Stimulated activated CD4-positive, alpha-beta T cell treated with anti-CD3 and anti-CD28 coated beads, Interleukin-15, amount 100 ng/mL, for 48 hours (primary cell): Measurements from ENCODE around the gene SLAIN2.
A peak's percentile ranks its signal among the peaks of the same experiment; 100 is the strongest.
"Not testable (repeated sequence)": the region's sequence is repeated elsewhere in the genome, so short reads cannot be mapped to it uniquely, and the experiment has no call there.

Source experiments
- DNase-seq, 2 donors: peaks; one replicate each; pipeline ENCODE4 v3.0.0-alpha.2; 2020; ENCODE audit warnings: low read depth in 2 of 2

SLAIN2 gene

DNA sequence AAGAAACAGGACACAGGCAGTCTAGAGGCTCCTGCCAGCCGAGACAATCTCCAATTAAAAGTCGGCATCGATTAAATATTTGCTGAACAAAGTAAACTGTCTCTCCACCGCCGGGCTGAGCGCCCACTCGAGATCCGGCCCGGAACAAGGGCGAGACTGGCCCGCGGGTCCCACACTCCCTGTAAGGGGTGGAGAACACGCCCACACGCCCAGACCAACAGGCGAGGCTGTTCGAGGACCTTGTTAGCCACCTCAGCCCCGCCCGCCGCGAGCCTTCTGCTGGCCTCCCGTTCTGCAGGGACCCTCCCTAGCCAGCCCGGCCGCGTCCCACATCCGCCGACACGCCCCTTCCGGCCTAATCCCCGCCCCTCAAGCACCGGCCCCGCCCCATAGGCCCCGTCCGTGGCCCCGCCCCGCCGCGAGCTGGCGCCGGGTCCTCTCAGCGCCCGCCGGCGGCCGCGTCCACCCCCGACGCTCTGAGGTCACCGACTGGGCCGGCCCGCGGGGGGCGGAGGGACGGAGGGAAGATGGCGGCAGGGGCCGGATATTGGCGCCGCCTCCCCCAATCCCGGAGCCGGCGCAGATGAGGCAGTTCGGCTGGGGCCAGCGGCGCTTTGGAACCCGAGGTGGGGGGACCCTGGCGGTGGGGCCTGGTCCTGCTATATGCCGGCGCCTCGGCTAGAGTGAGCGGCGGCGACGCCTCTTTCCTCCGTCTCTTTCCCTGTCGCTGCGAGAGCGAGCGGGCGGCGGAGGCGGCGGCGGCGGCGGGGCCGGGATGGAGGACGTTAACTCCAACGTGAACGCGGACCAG lies at the start of gene SLAIN2:
Gene SLAIN2, plus strand, starts transcription at position 565 of the 811 bp plus-strand sequence. Its CDS starts 211 bp downstream, at position 776.
- DNase-seq = peak; percentile 95 to 97

DNA sequence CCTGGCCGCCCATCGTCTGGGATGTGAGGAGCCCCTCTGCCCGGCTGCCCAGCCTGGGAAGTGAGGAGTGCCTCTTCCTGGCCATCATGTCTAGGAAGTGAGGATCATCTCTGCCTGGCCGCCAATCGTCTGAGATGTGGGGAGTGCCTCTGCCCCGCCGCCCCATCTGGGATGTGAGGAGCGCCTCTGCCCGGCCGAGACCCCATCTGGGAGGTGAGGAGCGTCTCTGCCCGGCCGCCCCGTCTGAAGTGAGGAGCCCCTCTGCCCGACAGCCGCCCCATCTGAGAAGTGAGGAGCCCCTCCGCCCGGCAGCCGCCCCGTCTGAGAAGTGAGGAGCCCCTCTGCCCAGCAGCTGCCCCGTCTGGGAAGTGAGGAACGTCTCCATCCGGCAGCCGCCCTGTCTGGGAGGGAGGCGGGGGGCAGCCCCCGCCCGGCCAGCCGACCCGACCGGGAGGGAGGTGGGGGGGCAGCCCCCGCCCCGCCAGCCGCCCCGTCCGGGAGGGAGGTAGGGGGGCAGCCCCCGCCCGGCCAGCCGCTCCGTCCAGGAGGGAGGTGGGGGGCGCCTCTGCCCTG lies 49.0 kb upstream of the SLAIN2 start:
- not testable (repeated sequence) for DNase-seq

DNA sequence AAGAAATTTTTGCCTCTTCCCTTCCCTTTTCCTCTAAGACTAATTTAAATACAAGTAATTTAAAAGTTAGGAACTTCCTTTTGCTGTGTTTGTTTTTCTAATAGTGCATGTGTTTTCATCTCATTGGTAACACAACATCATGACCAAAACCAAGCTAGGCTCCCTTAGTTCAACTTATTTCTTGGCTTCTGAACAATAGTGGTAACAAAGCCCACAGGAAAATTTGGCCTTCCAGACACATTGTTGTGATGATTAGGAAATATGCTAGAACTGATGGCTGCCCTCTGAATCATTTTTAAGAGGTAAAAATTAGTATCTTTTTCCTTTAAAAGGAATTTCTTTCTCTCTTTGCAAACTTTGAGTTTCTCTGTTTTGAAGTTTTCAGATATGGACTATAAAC lies 46.2 kb upstream of the SLAIN2 start:
- no peak for DNase-seq

DNA sequence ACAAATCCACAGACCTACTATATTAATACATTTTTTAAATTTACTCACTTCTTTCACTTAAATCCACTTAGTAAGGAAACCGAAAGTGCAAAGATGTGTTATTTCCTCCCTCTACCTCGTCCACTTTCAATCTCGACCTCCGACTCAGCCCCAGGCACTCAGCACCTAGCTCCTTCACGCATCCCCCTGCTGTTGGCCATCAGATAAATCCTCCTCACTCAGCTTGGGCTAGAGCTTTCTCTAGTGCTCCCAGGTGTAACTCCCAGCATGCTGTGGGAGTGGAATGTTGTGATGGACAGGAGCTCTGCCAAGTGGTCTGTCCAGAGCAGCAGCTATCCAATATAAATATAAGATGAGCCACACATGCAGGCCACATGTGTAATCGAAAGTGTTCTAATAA lies 45.0 kb upstream of the SLAIN2 start:
- no peak for DNase-seq

DNA sequence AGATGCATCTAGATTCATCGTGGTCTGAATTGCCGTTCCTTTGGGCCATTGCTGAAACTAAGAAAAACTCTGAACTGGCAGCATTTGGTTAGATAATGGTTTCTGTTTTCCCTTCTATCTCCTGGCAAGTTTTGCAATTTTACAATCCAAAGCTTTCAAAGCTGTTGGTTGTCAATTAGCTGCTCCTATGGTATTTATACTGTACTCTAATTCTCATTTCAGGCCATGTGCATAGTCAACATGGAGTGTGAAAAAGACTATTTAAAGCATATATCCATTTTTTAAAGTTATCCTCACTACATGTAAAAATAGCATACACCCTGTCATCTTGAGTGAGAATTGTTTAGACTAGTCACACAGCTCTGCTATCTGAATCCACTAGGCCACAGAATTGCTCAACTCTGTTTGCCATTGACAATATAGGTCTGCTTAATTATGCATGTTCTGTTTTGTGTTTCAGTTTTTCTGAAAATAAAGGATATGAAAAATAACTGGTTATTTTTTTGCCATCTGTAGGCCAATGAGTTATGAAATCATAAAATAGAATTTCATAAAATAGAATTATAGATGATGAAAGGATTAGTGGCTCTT lies 44.0 kb upstream of the SLAIN2 start:
- no peak for DNase-seq

DNA sequence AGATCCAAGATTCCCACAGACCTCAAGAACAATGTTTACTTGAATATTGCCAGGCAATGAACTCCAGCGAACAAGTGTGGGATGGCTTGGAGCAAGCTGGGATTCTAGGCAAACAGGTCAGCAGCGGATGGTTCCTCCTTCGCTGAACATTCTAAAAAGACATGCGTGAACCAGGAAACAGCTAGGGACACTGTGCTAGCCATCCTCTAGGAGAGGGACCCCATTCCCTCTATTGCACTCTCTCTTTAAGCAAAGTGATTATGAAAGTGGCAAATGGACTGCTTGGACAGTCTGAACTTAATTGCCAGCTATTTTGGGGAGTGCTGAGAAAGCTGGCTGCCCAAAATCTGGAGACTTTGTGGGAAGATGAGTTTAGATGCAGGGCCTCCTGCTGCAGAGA lies 41.8 kb upstream of the SLAIN2 start:
- no peak for DNase-seq

DNA sequence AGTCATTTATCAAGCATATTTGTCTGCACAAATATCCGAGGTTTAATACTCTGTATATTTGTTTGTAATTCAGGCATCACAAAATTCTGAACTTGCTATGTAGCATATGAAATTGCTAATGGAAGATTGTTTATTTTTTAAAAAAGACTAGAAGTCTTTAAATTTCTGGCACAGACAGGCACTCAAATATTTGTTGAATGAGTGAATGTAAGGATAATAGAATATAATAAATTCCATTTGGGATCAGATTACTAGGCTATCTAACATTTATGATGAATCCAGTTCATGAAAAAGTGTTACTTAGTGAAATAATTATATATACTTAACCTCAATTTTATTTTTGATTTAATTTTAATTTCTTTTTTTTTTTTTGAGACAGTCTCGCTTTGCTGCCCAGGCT lies 41.3 kb upstream of the SLAIN2 start:
- no peak for DNase-seq

DNA sequence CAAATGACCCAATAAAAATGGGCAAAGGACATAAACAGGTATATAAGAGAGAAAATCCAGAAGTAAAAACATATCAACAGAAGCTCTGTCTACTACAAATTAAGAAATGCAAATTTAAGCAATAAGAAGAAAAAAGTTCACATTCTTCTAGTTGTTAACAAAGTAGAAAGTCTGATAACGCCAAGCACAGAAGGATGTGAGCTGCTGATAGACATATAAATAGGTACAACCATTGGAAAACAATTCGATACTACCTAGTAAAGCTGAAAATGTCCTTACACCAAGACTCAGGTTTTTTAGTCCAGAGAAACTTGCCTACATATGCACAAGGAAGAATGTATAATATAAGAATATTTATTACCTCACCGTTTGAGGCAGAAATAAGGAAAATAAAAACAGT lies 35.8 kb upstream of the SLAIN2 start:
- DNase-seq = no peak

DNA sequence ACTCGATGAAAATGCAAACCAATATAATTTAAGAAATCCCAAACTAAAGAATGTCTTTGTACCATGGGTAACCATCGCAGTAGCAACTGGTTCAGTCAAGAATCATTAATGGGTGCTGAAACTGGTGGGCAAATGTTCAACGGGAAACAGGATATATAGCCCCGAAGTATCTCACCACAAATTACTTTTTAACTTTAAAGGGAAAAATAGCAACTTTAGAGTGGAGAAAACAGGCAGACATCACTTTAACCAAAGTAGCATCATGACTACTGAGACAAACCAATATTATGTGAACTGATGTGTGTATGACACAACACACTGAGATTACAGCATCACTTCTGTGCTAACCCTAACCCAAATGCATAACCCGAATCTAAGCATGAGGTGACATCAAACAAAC lies 33.8 kb upstream of the SLAIN2 start:
- DNase-seq = no peak

DNA sequence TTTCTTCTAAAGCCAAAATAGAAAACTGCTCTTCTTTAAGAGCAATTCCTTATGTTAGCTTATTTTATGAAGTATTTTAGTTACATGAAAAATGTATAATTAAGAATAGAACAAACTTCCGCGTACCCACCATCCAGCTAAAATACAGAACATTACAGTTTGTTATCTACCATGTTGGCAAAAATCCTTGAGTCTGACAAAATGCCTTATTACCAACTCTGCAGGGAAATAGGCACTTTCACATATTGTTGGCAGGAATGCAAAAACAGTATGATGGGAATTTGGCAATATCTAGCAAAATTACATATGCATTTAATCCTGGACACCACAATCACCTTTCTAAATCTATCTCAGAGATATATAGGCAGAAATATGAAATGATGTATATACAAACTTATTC lies 32.4 kb upstream of the SLAIN2 start:
- DNase-seq = no peak

DNA sequence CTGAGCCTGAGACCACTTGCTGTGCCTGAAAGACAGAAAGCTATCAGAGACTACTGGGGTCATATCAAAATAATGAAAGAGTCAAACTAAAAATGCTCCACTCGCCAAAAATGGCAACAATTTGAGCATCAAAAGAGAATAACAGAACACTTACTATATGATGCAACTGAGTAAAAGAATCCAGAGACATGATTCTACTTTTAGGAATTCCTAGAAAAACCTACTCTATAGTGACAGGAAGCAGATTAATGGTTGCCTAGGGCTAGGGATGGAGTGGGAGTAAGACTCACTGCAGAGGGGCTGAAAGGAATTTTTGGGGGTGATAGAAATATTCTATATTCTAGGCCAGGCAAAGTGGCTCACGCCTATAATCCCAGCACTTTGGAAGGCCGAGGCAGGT lies 29.4 kb upstream of the SLAIN2 start:
- no peak for DNase-seq

DNA sequence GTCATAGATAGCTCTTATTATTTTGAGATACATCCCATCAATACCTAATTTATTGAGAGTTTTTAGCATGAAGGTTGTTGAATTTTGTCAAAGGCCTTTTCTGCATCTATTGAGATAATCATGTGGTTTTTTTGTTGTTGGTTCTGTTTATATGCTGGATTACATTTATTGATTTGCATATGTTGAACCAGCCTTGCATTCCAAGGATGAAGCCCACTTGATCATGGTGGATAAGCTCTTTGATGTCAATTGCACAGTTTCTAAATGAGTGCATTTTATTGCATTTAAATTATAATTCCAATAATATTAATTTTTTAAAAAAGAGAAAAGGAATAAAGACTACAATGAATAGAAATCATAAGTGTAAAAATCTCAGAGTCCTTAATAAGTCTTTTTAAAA lies 26.6 kb upstream of the SLAIN2 start:
- not testable (repeated sequence) for DNase-seq

DNA sequence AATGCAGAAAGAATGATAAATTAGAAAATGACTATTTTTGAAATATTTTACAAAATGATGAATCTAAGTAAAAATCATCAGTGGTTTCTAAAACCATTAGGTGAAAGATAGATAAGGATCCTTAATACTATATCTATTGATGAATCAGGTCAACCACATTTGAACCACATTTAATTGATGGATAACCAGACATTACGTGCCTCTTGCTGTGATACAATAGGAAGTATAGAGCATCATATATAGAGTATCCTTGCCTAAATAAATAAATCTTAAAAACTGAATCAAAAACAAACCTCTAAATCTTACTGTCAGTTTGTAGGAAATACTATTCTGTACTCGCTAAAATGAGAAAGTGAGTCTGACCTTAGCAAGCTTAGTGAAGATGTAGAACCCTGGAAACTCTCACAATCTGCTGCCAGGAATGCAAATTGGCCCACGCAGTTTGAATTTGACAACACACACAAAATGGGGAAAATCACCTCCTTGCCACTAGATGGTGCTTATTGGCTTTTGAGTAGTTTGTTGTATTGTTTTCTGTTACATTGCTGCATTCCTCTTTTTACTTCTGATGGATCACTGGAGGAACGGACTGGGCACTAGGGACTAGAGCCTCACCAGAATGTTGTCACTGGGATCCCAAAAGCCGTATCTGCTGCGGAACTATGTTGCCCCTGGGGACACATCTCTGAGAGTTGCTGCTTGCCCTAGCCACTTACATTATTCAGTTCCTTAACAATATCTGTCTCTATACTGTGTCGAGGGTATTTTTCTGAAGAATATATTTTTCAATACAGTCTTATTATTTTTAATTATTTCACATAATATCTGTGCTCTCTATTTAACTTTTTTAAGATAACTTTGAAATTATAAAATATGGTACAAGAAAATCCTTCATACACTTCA lies 25.4 kb upstream of the SLAIN2 start:
- DNase-seq = peak in 1 of 2 donors; percentile 3

DNA sequence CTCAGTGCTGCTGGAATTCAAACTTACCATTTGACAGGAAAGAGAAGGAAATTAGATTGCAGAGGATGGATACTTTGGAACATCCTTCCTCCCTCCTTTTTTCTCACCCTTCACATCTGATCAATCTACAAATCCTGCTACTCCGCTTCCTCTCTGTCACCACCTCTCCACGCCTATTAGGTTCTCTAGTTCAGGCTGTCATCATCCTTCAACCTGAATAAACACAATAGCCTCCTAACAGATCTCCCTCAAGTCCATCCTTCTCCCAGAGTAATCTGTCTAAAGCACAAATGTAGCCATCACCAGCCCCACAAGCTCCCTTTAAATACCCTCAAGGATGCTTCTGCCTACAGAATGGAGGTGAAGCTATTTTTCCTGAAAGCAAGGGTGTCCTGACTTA lies 20.0 kb upstream of the SLAIN2 start:
- no peak for DNase-seq

DNA sequence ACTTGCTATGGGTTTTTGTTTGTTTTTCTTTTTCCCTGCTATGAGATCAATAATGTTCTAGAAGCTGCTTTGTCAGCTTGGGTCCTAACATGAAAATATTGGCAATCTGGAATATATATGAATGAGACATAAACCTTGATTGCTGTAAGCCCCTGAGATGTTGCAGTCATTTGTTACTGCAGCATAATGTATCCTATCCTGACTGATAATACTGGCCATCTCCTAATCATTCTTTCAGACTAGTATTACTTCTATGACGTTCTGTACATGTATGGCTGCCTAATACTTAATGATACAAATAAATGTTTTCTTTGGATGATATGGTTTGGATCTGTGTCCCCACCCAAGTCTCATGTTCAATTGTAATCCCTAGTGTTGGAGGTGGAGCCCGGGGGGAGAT lies 19.3 kb upstream of the SLAIN2 start:
- no peak for DNase-seq

DNA sequence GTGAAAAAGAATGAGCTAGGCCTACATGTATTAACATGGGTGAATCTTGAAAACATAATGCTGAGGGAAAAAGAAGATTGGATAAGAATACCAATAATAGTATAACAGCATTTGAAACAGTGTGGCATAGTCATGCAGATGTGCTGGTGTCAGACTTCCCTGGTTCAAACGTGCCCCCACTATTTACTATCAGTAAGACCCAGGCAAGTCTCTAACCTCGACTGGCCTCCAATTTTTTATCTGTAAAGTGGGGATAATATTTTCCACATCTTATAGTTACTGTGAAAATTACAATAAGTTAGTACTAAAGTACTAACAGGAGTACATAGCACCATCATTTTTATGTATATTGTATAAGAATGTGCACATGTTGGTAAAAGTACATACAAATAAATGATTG lies 17.0 kb upstream of the SLAIN2 start:
- DNase-seq = no peak

DNA sequence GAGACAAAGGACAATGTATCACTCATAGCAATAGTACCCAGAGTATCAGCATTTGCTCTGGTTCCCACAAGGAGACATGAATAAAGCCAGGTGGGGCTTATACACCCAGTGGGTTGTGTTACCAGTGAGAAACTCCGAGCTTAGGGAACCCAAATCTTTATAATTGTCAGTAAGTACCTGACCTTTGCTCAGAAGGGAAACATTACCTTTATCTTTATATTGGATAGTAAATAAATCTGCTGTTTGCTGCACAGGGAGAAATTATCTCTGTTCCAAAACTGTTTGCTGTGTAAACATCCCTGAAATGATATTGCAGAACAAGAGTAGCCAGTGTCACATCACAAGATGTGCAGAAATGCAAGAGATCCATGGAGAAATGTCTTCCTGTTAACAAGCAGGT lies 12.1 kb upstream of the SLAIN2 start:
- no peak for DNase-seq

DNA sequence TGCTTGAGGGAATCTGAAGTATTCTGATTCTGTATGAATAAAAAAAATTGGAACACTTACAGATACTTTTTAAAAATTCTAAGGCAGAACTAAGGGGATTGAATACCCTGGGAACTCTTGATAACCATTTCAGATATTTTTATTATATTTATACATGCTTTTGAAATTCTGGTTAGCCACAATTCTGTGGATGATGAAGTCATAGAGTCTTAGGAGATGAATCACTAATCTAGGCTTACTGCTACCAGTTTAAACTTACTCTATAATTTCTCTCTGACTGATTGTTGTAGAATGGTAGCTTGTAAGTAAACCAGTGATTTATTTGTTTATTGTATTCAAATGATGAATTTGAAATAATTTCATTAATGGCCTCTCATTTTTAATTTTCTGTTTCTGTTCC lies 11.4 kb upstream of the SLAIN2 start:
- no peak for DNase-seq

DNA sequence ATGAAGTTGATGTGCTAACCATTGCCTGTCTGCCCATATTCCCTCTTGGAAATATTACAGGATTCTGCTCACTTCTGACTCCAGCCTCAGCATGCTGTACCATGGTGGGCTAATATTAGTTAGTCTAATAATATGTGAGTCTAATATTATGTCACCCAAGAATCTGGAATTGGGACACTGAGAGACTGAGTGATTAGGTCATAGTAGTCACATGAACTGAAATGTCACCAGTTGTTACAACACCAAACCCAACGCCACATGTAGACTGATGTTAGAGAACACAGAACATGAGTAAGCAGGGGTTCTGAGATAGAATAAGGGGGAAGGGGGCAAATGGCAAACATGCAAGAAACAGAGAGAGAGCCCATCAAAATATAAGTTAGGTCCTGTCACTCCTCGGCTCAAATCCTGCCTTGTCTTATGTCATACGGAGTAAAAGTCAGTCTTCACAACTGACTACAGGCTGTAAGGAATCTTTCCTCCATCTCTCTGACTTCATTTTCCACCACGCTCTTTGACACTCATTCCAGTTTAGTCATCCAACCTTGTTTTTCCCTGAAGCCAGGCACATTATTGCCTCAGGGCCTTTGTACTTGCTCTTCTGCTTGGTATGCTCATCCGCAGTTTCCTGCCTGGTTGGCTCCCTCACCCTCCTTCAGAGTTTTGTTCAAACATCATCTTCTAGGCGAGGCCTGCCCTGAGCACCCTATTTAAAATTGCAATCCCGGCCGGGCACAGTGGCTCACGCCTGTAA lies 9.6 kb upstream of the SLAIN2 start:
- DNase-seq = no peak

DNA sequence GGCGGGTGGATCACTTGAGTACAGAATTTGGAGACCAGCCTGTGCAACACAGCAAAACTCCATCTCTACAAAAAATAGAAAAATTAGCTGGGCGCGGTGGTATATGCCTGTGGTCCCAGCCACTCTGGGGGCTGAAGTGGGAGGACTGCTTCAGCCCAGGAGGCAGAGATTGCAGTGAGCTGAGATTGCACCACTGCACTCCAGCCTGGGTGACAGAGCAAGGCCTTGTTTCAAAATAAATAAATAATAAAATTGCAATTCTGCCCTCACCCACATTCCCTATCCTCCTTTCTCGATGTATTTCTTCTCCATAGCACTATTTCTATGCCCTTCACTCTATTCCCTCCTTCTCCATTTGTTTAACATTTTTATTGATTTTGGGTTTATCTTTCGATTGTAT lies 8.7 kb upstream of the SLAIN2 start:
- no peak for DNase-seq

DNA sequence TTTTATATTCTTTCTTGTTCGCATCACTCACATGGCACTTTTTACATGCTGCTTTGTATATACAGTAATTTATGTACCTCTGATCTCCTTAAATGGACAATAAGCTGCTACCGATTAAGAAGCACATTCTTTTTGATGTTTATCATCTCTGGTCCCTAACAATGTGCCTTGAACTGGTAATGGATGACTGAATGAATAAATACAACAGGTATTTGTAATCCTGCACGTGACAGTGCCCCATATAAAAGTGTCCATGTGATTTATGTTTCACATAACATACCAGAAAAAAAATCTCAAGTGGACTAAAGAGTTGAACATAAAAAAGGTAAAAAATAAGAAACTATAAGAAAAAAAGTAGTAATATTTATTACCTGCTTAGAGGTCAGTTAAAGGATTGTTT lies 7.7 kb upstream of the SLAIN2 start:
- no peak for DNase-seq

DNA sequence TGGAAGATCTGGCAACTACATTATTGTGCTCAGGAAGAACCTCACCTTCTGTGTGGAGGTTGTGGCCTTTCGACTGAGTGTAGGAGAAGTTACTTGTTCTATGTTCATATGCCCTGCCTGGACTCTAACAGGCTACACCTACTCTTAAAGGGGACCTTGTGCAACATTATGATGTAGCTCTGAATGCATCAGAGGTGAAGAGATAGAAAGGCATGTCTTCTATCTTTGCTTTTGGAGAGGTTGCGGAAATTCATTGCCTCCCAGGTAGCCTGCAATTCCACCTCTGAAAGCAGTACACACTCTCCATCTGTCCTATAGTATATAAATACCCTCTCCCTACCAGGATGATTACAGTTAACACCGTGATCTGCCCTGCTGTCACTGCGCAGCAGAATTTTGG lies 7.1 kb upstream of the SLAIN2 start:
- no peak for DNase-seq
